ENCODE data around the gene PRKCQ.
"Not testable (repeated sequence)": the region's sequence is repeated elsewhere in the genome, so short reads cannot be mapped to it uniquely, and the experiment has no call there.

The PRKCQ gene

GRCh38 chr10:6385665-6386064, 194.4 kb downstream of the PRKCQ start:
- no peak for DNase-seq (ENCODE audit: low read depth in 2 of 2)

GRCh38 chr10:6384847-6385246, 195.2 kb downstream of the PRKCQ start:
- no peak for DNase-seq (ENCODE audit: low read depth in 2 of 2)

GRCh38 chr10:6384031-6384430, 196.0 kb downstream of the PRKCQ start:
- DNase-seq (ENCODE audit: low read depth in 2 of 2), result no peak

- DNase-seq (ENCODE audit: low read depth in 2 of 2), result no peak
Measured at GRCh38 chr10:6383096-6383812, 196.8 kb downstream of the PRKCQ start.

- DNase-seq (ENCODE audit: low read depth in 2 of 2), result peak in 1 of 2 donors; percentile 18
Measured at GRCh38 chr10:6382081-6382480, 198.0 kb downstream of the PRKCQ start.

GRCh38 chr10:6380478-6380877, 199.6 kb downstream of the PRKCQ start:
- not testable (repeated sequence) for DNase-seq (ENCODE audit: low read depth in 2 of 2)

GRCh38 chr10:6379015-6379776, 200.9 kb downstream of the PRKCQ start:
- DNase-seq (ENCODE audit: low read depth in 2 of 2), result no peak
